Activated naive CD8-positive, alpha-beta T cell treated with anti-CD3 and anti-CD28 coated beads, Interleukin-2, amount 10 ng/mL, durations not matched to agents 7 days and 5 days (primary cell): ENCODE measurements around the gene RPS6KL1. TPM values are rescaled to one million over a fixed set of nuclear protein-coding genes. Genes with fewer than 3 reads are reported as not detected.

Experiments used
- ATAC-seq: fragments of 150-1000 bp; cut with Tn5 transposase; one replicate; pipeline ENCODE4 v1.10.0; 2021; ENCODE audit warnings: low read depth, moderate library complexity
- POLR2A ChIA-PET: fragments of 350-600 bp; sonication (Branson Sonifier 250); formaldehyde crosslinking; loops from one replicate; lab custom pipeline; 2021; ENCODE audit warnings: antibody characterized with exemption; lab: Charles Lee
- DNase-seq: peaks from one replicate; pipeline ENCODE4 v3.0.0; 2021
- H3K27ac Mint-ChIP-seq: one replicate; pipeline ENCODE4 v1.8.0; 2022; ENCODE audit warnings: mild to moderate bottlenecking, mixed read lengths
- H3K27me3 Mint-ChIP-seq: one replicate; pipeline ENCODE4 v1.8.0; 2022; ENCODE audit warnings: mild to moderate bottlenecking, moderate library complexity, mixed read lengths
- H3K36me3 Mint-ChIP-seq: one replicate; pipeline ENCODE4 v1.8.0; 2021; ENCODE audit warnings: mild to moderate bottlenecking, mixed read lengths
- H3K4me1 Mint-ChIP-seq: one replicate; pipeline ENCODE4 v1.8.0; 2021; ENCODE audit warnings: mixed read lengths
- H3K4me3 Mint-ChIP-seq: one replicate; pipeline ENCODE4 v1.8.0; 2022; ENCODE audit warnings: mild to moderate bottlenecking, moderate library complexity, mixed read lengths
- H3K9me3 Mint-ChIP-seq: one replicate; pipeline ENCODE4 v1.8.0; 2021; ENCODE audit warnings: mixed read lengths
- total RNA-seq, 2 experiments: library from RNA; stranded (reverse); gene quantifications; one replicate each; pipeline ENCODE4 v1.2.3, GENCODE V29; 2021

The RPS6KL1 gene
- total RNA-seq, 2 experiments from 2014 or later, result 2.6 to 3.9 TPM

DNA sequence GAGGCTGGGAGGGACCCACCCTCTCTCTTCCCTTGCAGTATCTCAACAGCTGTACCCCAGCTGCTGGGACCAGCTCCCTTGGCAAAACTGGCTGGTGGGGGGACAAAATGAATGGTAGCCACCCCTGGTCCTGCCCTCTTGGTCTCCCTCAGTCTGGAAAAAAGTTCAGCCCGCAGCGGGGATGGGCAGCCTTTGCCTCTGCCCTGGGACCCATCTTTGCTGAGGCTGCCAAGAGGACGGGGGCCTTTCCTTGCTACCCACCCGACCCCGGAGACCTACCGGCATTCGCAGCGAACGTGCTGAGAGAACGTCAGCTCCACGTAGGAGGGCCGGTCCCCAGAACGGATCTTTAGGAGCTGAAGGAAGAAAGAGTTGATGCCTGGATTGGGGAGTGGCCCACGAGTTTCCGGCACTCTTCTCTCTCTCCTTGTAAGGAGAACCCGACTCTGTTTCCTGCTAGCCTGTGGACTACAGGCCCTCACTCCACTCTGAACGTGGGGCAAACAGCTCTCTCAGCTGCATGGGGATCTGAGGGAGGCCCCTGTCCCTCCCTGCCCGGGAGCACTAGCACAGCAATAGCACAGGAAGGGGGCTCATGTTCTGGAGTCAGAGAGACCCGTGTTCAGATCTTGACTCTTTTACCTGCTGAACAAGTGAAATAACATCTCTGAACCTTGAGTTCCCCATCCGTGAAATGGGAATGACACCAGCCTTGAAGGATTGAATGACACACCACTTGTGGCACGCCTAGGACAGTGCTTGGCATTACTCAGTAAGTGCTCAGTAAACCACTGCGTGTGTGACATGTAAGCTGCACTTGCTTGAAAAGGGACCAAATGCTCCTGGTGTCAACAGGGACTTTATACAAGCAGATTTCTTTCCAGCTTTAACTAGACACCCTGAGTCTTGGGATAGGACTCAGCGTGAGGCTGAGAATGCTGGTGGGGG, 25.4 kb upstream of the RPS6KL1 start:
- Mint-ChIP-seq H3K27ac (no peak overlapping the region), H3K36me3 (no peaks in the 10 kb centered on the region), H3K4me3 (no peak overlapping the region), H3K4me1 (peaks cover 5% of the 10 kb centered on the region), H3K9me3 (no peaks in the 10 kb centered on the region), H3K27me3 (peaks cover 2% of the 10 kb centered on the region)
- POLR2A ChIA-PET, result no interaction called here
- ATAC-seq (no peak), DNase-seq (no peak)

DNA sequence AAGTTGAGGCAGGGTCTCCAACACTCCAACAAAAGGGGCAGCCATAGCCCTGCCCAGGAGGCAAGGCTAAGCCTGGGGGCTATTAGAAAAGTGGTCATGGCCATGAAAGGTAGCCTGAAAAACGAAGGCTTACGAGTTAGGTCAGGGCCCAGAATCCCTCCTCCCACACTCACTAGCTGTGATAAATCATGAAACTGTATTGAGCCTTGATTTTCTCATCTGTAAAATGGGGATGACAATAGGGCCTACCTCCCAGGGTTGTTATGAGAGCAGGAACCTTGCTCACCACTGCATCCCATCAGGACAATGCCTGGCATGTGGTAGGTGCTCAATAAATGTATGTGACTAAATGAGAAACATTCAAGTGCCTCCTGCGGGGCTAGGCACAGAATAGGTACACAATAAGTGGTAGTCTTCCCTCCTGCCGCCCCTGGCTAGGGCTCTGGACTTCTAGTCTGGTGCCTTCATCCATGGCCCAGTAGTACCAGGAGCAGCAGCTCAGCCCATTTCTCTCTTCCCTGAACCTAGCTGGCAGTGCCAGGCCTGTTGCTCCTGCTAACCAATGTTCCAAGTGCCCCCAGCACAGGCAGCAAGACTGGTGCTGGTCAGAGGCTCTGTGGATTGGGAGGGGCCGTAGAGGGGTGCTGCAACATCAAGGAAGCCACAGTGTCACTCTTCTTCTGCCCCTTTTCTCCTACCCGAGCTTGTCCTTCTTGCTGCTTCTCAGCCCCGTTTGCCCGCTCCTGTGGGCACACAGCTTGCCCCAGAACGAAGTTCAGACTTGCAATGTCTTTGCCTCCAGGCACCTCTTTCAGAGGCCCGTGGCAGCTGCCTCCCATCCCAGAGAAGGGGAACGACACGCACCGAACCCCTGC, 24.5 kb upstream of the RPS6KL1 start:
- H3K4me3 Mint-ChIP-seq, result no peak overlapping the region
- DNase-seq (no peak), ATAC-seq (no peak)
- POLR2A ChIA-PET, result no interaction called here
- H3K9me3 Mint-ChIP-seq, result no peaks in the 10 kb centered on the region
- H3K4me1 Mint-ChIP-seq, result peaks cover 5% of the 10 kb centered on the region
- H3K27me3 Mint-ChIP-seq, result peaks cover 1% of the 10 kb centered on the region
- H3K27ac Mint-ChIP-seq, result no peak overlapping the region
- H3K36me3 Mint-ChIP-seq, result no peaks in the 10 kb centered on the region

DNA sequence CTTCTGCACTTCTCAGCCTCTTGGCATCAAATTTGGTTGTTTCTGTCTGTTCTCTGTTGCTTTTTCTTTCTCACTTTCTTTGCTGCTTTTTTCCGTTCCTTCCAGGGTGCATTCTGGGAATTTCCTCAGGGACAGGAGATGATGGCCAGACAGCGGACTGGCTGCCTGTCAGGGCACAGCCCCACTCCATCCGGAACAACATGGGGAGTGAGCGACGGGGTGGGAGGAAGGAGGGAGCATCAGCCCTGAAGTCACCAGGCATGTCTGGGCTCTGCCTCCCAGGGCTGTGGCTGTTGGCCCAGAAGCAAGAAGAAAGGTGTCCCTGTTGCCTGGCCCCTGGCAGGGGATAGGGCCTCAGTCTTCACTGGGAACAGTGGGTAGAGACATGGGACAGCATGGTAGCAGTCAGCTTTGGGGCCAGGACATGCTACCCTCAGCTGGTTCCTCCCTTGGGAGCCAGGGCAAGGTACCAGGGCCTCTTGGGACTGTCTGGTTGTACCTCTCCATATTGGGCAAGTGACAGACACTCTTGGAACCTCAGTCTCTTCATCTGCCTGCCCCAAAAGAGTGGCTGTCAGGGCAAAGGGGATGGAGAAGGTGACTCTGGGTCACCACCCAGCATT, 23.7 kb upstream of the RPS6KL1 start:
- Mint-ChIP-seq H3K36me3 (no peaks in the 10 kb centered on the region), H3K4me3 (no peak overlapping the region), H3K27me3 (no peaks in the 10 kb centered on the region), H3K4me1 (peaks cover 10% of the 10 kb centered on the region), H3K27ac (no peak overlapping the region), H3K9me3 (no peaks in the 10 kb centered on the region)
- ATAC-seq, result no peak
- DNase-seq, result no peak
- POLR2A ChIA-PET, result interaction anchor here (1.2 kb wide), 1 partner anchor 7 kb away, joined by 3 read pairs; no protein-coding TSS in a partner anchor

GRCh38 chr14:74945852-74946658, 23.0 kb upstream of the RPS6KL1 start:
- peak overlapping the region; percentile 46 for H3K4me3 Mint-ChIP-seq
- POLR2A ChIA-PET, result interaction anchor here (0.8 to 1.2 kb wide), 2 partner anchors 8 to 143 kb away, joined by 3 to 4 read pairs; no protein-coding TSS in a partner anchor
- H3K27ac Mint-ChIP-seq, result peak overlapping the region; percentile 39
- no peaks in the 10 kb centered on the region for H3K36me3 Mint-ChIP-seq
- H3K27me3 Mint-ChIP-seq, result no peaks in the 10 kb centered on the region
- DNase-seq (peak; percentile 77), ATAC-seq (peak; percentile 58)
- no peaks in the 10 kb centered on the region for H3K9me3 Mint-ChIP-seq
- H3K4me1 Mint-ChIP-seq, result peaks cover 16% of the 10 kb centered on the region

GRCh38 chr14:74945261-74945851, 22.3 kb upstream of the RPS6KL1 start:
- DNase-seq, result no peak
- no peaks in the 10 kb centered on the region for H3K36me3 Mint-ChIP-seq
- POLR2A ChIA-PET, result interaction anchor here (0.8 to 1.2 kb wide), 2 partner anchors 9 to 144 kb away, joined by 3 to 4 read pairs; no protein-coding TSS in a partner anchor

DNA sequence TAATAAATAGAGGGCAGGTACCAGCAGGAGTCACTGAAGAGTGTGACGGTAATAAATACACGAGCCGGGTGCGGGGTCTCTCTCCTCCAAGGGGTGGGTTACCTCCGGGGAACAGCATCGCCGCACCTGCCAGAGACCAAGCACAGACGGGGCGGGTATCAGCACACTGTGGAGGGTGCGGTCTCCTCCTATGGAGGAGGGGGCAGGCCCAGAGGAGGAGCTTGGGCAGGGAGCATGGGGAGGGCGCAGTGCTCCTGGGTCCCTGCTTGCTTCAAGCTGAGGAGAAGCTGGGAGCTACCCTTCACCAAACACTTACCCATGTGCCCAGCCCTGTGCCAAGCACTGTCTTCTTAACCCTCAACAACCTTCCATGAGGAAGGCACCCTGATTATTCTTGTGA, 19.5 kb upstream of the RPS6KL1 start:
- Mint-ChIP-seq H3K4me3 (peak overlapping the region; percentile 55), H3K9me3 (peaks cover 2% of the 10 kb centered on the region), H3K27ac (peak overlapping the region; percentile 90), H3K27me3 (no peaks in the 10 kb centered on the region), H3K36me3 (no peaks in the 10 kb centered on the region), H3K4me1 (peaks cover 30% of the 10 kb centered on the region)
- ATAC-seq, result no peak
- POLR2A ChIA-PET, result no interaction called here
- no peak for DNase-seq

More at GRCh38 chr14:74945261-74945851, 22.3 kb upstream of the RPS6KL1 start:
- no peak overlapping the region for H3K27ac Mint-ChIP-seq
- H3K27me3 Mint-ChIP-seq, result no peaks in the 10 kb centered on the region
- H3K4me3 Mint-ChIP-seq, result no peak overlapping the region
- ATAC-seq, result no peak
- H3K4me1 Mint-ChIP-seq, result peaks cover 20% of the 10 kb centered on the region
- no peaks in the 10 kb centered on the region for H3K9me3 Mint-ChIP-seq

- no peaks in the 10 kb centered on the region for H3K27me3 Mint-ChIP-seq
- H3K27ac Mint-ChIP-seq, result peak overlapping the region; percentile 90
- DNase-seq, result no peak
- peak overlapping the region; percentile 75 for H3K4me3 Mint-ChIP-seq
- no peaks in the 10 kb centered on the region for H3K36me3 Mint-ChIP-seq
- ATAC-seq, result no peak
- peaks cover 2% of the 10 kb centered on the region for H3K9me3 Mint-ChIP-seq
- peaks cover 32% of the 10 kb centered on the region for H3K4me1 Mint-ChIP-seq
- POLR2A ChIA-PET, result interaction anchor here (0.7 to 1.4 kb wide), 5 partner anchors 13 to 185 kb away, joined by 3 to 4 read pairs (median 3); partner anchors contain the start of gene NEK9
Observed at GRCh38 chr14:74942181-74942580, 19.1 kb upstream of the RPS6KL1 start.

DNA sequence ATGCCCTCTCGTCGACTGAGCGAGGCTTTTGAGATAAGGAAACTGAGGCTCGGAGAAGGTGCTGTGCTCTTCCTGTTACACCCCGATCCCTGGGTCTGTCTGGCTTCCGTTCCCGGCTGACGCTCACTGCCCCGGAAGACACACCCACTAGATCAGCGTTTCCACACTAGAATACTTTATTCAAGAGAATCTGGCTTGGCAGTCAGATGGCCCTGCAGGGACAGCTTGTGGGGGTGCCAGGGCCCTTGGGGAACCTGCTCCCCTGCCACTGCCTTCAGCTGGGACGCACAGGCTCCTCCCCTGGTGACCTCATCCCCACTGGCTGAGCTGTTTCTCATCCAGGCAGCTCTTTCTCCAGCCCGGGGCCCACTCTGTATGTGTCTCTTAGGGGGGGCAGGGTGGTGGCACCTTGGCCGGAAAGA, 18.6 kb upstream of the RPS6KL1 start:
- peak; percentile 65 for DNase-seq
- peak overlapping the region; percentile 75 for H3K4me3 Mint-ChIP-seq
- POLR2A ChIA-PET, result interaction anchor here (0.5 to 1.4 kb wide), 8 partner anchors 10 to 185 kb away, joined by 3 to 5 read pairs (median 3); partner anchors contain the start of gene NEK9
- peak; percentile 80 for ATAC-seq
- peak overlapping the region; percentile 90 for H3K27ac Mint-ChIP-seq
- H3K36me3 Mint-ChIP-seq, result no peaks in the 10 kb centered on the region
- no peaks in the 10 kb centered on the region for H3K27me3 Mint-ChIP-seq
- H3K4me1 Mint-ChIP-seq, result peaks cover 37% of the 10 kb centered on the region
- H3K9me3 Mint-ChIP-seq, result peaks cover 2% of the 10 kb centered on the region

DNA sequence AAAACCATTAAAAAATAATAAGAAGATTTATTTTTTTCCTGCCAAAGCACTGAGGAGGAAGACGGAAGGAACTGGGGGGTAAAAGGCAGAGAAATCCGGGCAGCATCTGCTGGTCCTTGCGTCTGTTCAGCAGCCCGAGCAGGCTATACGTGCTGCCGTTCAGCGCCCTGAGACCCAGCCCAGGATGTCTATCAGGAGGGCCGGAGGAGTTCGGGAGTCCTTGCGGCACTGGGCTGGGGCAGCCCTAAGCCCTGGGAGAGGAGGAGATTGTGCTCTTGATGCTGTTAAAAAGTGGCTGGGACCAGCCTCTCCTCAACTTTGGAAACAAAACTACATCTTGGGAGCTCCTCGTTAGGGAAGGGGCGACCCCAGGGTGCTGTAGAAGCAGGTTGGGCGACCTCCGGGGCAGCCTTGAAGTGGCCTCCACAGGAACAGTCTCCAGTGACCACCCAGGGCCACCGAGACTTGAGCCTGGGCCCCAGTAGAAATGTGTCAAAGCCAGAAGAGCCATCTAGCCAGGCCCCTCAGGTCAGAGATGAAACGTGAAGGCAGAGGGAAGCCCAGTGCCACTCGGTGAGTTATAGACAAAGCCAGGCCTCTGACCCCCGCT, 18.0 kb upstream of the RPS6KL1 start:
- ATAC-seq, result peak; percentile 3
- H3K4me1 Mint-ChIP-seq, result peaks cover 33% of the 10 kb centered on the region

DNA sequence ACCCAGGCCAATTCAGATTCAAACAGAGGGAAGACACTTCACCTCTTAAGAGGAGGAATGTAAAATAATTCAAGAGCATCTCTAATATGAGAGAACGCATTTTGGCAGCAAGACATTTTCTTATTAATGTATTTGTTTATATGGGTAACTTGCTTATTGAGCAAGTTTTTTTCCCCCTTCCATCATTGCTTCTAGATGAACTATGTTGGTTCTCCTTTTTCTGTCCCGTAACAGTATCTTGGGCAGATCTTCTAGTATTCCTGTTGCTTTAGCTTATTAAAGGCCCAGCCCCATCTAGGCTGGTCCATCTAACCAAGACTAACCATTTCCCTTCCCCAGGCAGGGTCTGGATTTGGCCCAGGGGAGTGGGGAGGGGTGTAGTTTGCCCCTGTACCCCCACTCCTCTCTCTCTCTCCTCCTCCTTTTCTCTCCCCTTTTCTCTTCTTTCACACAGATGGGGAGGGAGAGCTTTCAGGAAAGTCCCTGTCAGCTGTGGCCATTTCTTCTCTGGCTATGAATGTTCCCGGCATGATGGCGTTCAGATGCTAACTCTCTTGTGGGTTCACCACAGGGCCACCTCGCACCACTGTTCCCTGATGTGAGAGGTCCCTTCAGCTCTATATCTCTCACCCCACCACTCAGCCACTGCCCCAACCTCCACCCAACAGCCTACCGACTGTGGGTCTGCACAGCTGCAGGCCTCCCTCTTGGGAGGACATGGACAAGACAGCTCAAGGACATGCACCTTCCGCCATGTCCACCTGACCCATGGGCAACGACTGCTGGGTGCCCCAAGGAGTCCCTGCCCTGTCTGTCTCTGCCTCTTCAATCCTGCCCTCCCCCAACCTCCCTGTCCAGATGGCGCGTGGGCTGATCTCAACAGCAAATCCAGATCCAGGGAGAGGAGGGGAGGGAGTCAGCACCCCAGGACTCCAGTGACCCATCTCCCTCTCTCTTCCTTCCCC, 15.8 kb upstream of the RPS6KL1 start:
- Mint-ChIP-seq H3K27me3 (peaks cover under 1% of the 10 kb centered on the region), H3K36me3 (no peaks in the 10 kb centered on the region), H3K9me3 (peaks cover 2% of the 10 kb centered on the region), H3K4me1 (peaks cover 33% of the 10 kb centered on the region), H3K4me3 (no peak overlapping the region), H3K27ac (no peak overlapping the region)
- ATAC-seq (no peak), DNase-seq (no peak)
- POLR2A ChIA-PET, result interaction anchor here (0.7 to 1.4 kb wide), 2 partner anchors 45 to 125 kb away, joined by 3 to 4 read pairs; partner anchors contain the start of gene ACYP1

More for the DNA sequence above, 18.0 kb upstream of the RPS6KL1 start:
- POLR2A ChIA-PET, result interaction anchor here (0.5 to 1.4 kb wide), 8 partner anchors 9 to 186 kb away, joined by 3 to 5 read pairs (median 3); partner anchors contain the start of gene NEK9
- H3K4me3 Mint-ChIP-seq, result peak overlapping the region; percentile 75
- H3K27me3 Mint-ChIP-seq, result no peaks in the 10 kb centered on the region
- peak overlapping the region; percentile 90 for H3K27ac Mint-ChIP-seq
- no peaks in the 10 kb centered on the region for H3K36me3 Mint-ChIP-seq
- H3K9me3 Mint-ChIP-seq, result peaks cover 2% of the 10 kb centered on the region
- no peak for DNase-seq
